Peyer's patch (tissue), 4 donors: ENCODE results near the gene CDC42EP3. TPM values are rescaled to one million over a fixed set of nuclear protein-coding genes. Genes with fewer than 3 reads are reported as not detected.
A peak's percentile ranks its signal among the peaks of the same experiment; 100 is the strongest.

ENCODE experiments used
- DNase-seq, 3 donors: peaks; one replicate each; pipeline ENCODE4 v3.0.0-alpha.2; 2017 to 2019
- H3K27ac ChIP-seq, 4 donors: fragments of 200-600 bp; sonication (generic); one replicate each; pipeline ENCODE4 v1.5.1; 2016 to 2019
- H3K27me3 ChIP-seq, 2 donors: fragments of 200-600 bp; sonication (generic); one replicate each; pipeline ENCODE4 v1.5.1; 2019
- H3K36me3 ChIP-seq, 3 donors: fragments of 200-600 bp; sonication (generic); one replicate each; pipeline ENCODE4 v1.5.1; 2016 to 2019
- H3K4me1 ChIP-seq, 4 donors: fragments of 200-600 bp; sonication (generic); one replicate each; pipeline ENCODE4 v1.5.1; 2016 to 2019
- H3K4me3 ChIP-seq, 4 donors: fragments of 200-600 bp; sonication (generic); 1 replicate in 3 of 4; 2 replicates in 1 of 4; pipeline ENCODE4 v1.5.1; 2016 to 2019; ENCODE audit warnings: mild to moderate bottlenecking in 1 of 4
- H3K9me3 ChIP-seq, 4 donors: fragments of 200-600 bp; sonication (generic); one replicate each; pipeline ENCODE4 v1.5.1; 2016 to 2019; ENCODE audit warnings: mild to moderate bottlenecking in 1 of 4
- POLR2A ChIP-seq, 2 donors: fragments of 450-650 bp; IDR thresholded peaks; one replicate each; pipeline ENCODE4 v1.5.1; 2017; ENCODE audit warnings: antibody characterized with exemption in 2 of 2, mild to moderate bottlenecking in 2 of 2, moderate library complexity in 2 of 2
- total RNA-seq, 4 donors: library from RNA; depleted of rRNA; stranded (reverse); fragments of >200 nt; gene quantifications; one replicate each; pipeline ENCODE4 v1.1.0, GENCODE V29; 2016
- TF ChIP-seq, protein P1 (sequence below), 6 experiments: fragments of 450-650 bp in 4 of 6; fragments of 200-600 bp in 2 of 6; sonication (generic) in 1 of 6; IDR thresholded peaks; one replicate each; pipeline ENCODE4 v1.5.1; 2017 to 2019; ENCODE audit warnings: antibody characterized with exemption in 6 of 6, mild to moderate bottlenecking in 3 of 6, moderate library complexity in 1 of 6

The CDC42EP3 gene
- total RNA-seq, 4 donors from 2014 or later: 7.0 to 9.5 (median 7.6) TPM

GRCh38 chr2:37664231-37664643 lies 7.2 kb downstream of the CDC42EP3 start:
- H3K27ac ChIP-seq: no peak overlapping the region
- no peak overlapping the region for H3K4me3 ChIP-seq
- no peaks in the 10 kb centered on the region for H3K9me3 ChIP-seq
- TF ChIP-seq, protein P1, sequence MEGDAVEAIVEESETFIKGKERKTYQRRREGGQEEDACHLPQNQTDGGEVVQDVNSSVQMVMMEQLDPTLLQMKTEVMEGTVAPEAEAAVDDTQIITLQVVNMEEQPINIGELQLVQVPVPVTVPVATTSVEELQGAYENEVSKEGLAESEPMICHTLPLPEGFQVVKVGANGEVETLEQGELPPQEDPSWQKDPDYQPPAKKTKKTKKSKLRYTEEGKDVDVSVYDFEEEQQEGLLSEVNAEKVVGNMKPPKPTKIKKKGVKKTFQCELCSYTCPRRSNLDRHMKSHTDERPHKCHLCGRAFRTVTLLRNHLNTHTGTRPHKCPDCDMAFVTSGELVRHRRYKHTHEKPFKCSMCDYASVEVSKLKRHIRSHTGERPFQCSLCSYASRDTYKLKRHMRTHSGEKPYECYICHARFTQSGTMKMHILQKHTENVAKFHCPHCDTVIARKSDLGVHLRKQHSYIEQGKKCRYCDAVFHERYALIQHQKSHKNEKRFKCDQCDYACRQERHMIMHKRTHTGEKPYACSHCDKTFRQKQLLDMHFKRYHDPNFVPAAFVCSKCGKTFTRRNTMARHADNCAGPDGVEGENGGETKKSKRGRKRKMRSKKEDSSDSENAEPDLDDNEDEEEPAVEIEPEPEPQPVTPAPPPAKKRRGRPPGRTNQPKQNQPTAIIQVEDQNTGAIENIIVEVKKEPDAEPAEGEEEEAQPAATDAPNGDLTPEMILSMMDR (IDR thresholded peaks at IDR 0.05): no peak
- TF ChIP-seq POLR2A (IDR thresholded peaks at IDR 0.05): no peak
- no peaks in the 10 kb centered on the region for H3K27me3 ChIP-seq
- peaks cover 0 to 9% (median 0%) of the 10 kb centered on the region in 4 donors for H3K4me1 ChIP-seq
- no peak for DNase-seq
- no peaks in the 10 kb centered on the region for H3K36me3 ChIP-seq

DNA sequence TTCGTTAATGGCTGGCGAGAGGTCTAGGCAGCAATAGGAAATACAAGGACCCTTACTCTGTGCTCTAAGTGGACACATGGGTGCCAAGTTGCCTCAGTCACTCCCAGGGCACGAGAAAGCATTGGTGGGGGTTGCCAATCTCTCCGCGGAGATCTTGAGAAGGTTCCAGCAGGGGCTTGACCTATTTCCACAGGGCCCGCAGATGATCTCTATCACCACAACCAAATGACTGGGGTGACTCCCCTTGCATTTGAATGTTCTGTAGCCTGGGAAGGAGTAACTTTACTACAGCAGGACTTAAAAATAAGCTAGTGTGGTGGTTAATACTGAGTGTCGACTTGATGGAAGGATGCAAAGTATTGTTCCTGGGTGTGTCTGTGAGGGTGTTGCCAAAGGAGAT lies 8.1 kb downstream of the CDC42EP3 start:
- H3K27me3 ChIP-seq: no peaks in the 10 kb centered on the region
- no peak overlapping the region for H3K4me3 ChIP-seq
- TF ChIP-seq, protein P1 (IDR thresholded peaks at IDR 0.05): no peak
- no peak for TF ChIP-seq POLR2A (IDR thresholded peaks at IDR 0.05)
- no peak for DNase-seq
- H3K27ac ChIP-seq: no peak overlapping the region
- no peaks in the 10 kb centered on the region for H3K36me3 ChIP-seq
- H3K9me3 ChIP-seq: no peaks in the 10 kb centered on the region
- H3K4me1 ChIP-seq: peaks cover 0 to 9% (median 0%) of the 10 kb centered on the region in 4 donors

- Histone ChIP-seq H3K36me3 (no peaks in the 10 kb centered on the region), H3K27ac (no peak overlapping the region), H3K4me1 (peaks cover 0 to 26% (median 10%) of the 10 kb centered on the region in 4 donors), H3K4me3 (no peak overlapping the region), H3K9me3 (no peaks in the 10 kb centered on the region), H3K27me3 (no peaks in the 10 kb centered on the region)
- DNase-seq: no peak
- TF ChIP-seq, protein P1 (IDR thresholded peaks at IDR 0.05): no peak
- no peak for TF ChIP-seq POLR2A (IDR thresholded peaks at IDR 0.05)
Observed at GRCh38 chr2:37659723-37660122, 11.7 kb downstream of the CDC42EP3 start.

DNA sequence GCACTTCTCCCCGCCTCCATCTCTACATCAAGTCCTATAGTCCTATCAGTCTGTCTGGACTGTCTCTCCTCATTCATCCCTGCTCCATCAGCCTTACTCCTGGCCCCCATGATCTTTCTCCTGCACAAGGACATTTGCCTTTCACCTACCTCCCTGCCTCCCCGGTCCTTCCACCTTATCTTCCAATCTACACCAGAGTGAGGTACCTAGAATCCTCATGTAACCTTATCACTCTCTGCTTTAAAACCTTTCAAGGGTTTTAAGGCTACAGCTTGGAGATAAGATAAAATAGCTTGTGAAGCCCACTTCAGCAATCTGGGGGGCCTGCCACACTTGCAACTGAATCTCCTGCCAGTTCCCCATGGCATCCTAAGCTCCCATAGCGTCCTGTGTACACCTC lies 12.8 kb downstream of the CDC42EP3 start:
- H3K4me3 ChIP-seq: no peak overlapping the region
- H3K36me3 ChIP-seq: no peaks in the 10 kb centered on the region
- TF ChIP-seq, protein P1 (IDR thresholded peaks at IDR 0.05): no peak
- no peak for TF ChIP-seq POLR2A (IDR thresholded peaks at IDR 0.05)
- H3K4me1 ChIP-seq: peaks cover 0 to 23% (median 10%) of the 10 kb centered on the region in 4 donors
- H3K27ac ChIP-seq: peak overlapping the region in 2 of 4 donors; percentile 13 to 30
- H3K27me3 ChIP-seq: no peaks in the 10 kb centered on the region
- H3K9me3 ChIP-seq: no peaks in the 10 kb centered on the region
- no peak for DNase-seq

DNA sequence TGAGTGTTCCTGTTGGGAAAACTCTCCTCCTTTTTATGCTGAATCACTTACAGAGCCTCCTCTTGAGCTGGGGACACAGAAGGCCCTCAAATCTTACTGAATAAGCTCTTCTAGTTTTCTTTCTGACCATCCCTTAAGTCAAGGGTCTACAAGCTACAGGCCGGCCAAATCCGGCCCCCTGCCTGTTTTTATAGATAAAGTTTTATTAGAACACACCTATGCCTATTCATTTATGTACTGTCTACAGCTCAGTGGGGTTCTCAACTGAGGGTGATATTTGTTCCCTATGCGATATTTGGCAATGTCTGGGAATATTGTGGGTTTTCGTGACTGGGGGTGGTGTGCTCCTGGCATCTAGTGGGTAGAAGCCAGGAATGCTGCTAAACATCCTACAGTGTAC lies 14.0 kb downstream of the CDC42EP3 start:
- no peak for TF ChIP-seq POLR2A (IDR thresholded peaks at IDR 0.05)
- TF ChIP-seq, protein P1 (IDR thresholded peaks at IDR 0.05): no peak
- H3K27me3 ChIP-seq: no peaks in the 10 kb centered on the region
- peaks cover 0 to 29% (median 13%) of the 10 kb centered on the region in 4 donors for H3K4me1 ChIP-seq
- H3K36me3 ChIP-seq: no peaks in the 10 kb centered on the region
- no peaks in the 10 kb centered on the region for H3K9me3 ChIP-seq
- no peak overlapping the region for H3K4me3 ChIP-seq
- H3K27ac ChIP-seq: peak overlapping the region in 3 of 4 donors; percentile 45 to 74 (median 60)
- no peak for DNase-seq
